Spinal cord (tissue), 10 donors: Measurements from ENCODE around the gene HIF1AN. TPM values are rescaled to one million over a fixed set of nuclear protein-coding genes. Genes with fewer than 3 reads are reported as not detected.

Source experiments
- DNase-seq, 6 donors: peaks; one replicate each; pipeline versions ENCODE4 v3.0.0 to v3.0.0-alpha.2; 2013 to 2015; ENCODE audit warnings: low spot score in 6 of 6, low read depth in 4 of 6
- H3K27ac ChIP-seq: one replicate; pipeline ENCODE4 v1.5.1; 2013; ENCODE audit warnings: low read depth, low read length, control low read depth
- H3K27me3 ChIP-seq: one replicate; pipeline ENCODE4 v1.6.1; 2013; ENCODE audit warnings: low read length; ENCODE audit not compliant: control insufficient read depth, insufficient read depth
- H3K36me3 ChIP-seq: one replicate; pipeline ENCODE4 v1.6.1; 2013; ENCODE audit warnings: low read length; ENCODE audit not compliant: control insufficient read depth, insufficient read depth
- H3K4me1 ChIP-seq: one replicate; pipeline ENCODE4 v1.6.1; 2013; ENCODE audit warnings: low read length; ENCODE audit not compliant: control insufficient read depth, insufficient read depth
- H3K4me3 ChIP-seq: one replicate; pipeline ENCODE4 v1.5.1; 2013; ENCODE audit warnings: low read depth, low read length, control low read depth
- H3K9me3 ChIP-seq: one replicate; pipeline ENCODE4 v1.6.1; 2013; ENCODE audit warnings: low read length; ENCODE audit not compliant: control insufficient read depth, insufficient read depth
- WGBS: methylation state at CpG from one replicate; pipeline ENCODE4 v1.1.5; 2013; ENCODE audit warnings: missing lambda C conversion rate; ENCODE audit not compliant: insufficient coverage; 5-methylcytosine and 5-hydroxymethylcytosine counted together
- polyA plus RNA-seq, 2 donors: library from polyadenylated mRNA; unstranded; fragments of 120-200 nt; gene quantifications; one replicate each; pipeline ENCODE4 v1.2.1, GENCODE V29; 2013; ENCODE audit not compliant: insufficient read length in 2 of 2
- total RNA-seq, 2 donors: library from RNA; depleted of rRNA in 1 of 2; stranded (reverse); fragments of 120-200 nt in 1 of 2; fragments of >200 nt in 1 of 2; gene quantifications; one replicate each; pipeline versions ENCODE4 v1.2.3 to v1.2.4, GENCODE V29; 2013 to 2014
- donor health status: healthy.

HIF1AN gene
- total and polyA plus RNA-seq, 4 donors = 12.0 to 32.9 (median 22.8) TPM

DNA sequence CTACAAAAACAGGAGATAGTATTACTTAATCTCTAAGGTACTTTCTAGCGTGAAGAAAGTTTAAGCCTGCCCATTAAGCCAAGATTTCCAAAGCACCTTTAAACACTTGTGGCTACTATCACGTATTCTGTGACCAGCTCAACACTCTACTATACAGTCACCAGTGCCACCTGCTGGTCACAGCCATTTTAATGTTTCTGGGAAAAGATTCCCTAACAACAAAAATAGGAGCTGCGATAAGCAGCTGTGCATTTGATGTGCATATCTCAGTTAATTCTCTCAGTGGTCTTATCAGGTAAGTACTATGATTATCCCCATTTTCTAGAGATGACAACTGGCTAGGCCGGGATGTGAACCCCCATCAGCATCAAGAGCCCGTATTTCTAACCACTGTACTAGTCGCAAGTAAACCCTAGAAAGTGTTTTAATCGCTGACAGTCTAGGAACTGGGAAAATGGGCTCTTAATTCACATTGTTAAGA, 16.9 kb upstream of the HIF1AN start:
- 13% methylated on average over 2 of the region's 7 CpGs for WGBS
- H3K9me3 ChIP-seq = no peaks in the 10 kb centered on the region
- peak overlapping the region; percentile 49 for H3K4me3 ChIP-seq
- DNase-seq = peak in 5 of 6 donors; percentile 54 to 95 (median 80)
- H3K27me3 ChIP-seq = no peaks in the 10 kb centered on the region
- H3K27ac ChIP-seq = peak overlapping the region; percentile 55
- peaks cover 13% of the 10 kb centered on the region for H3K36me3 ChIP-seq
- H3K4me1 ChIP-seq = peaks cover 9% of the 10 kb centered on the region

- H3K27ac ChIP-seq = peak within 1 kb of the TSS; percentile 55
- H3K27me3 ChIP-seq = no peaks in the 10 kb centered on the region
- peak within 1 kb of the TSS; percentile 49 for H3K4me3 ChIP-seq
- WGBS = under 1% methylated on average over 69 of the region's 72 CpGs
- DNase-seq = peak in 5 of 6 donors; percentile 24 to 81 (median 53)
- no peaks in the 10 kb centered on the region for H3K9me3 ChIP-seq
- H3K4me1 ChIP-seq = peaks cover 9% of the 10 kb centered on the region
- peaks cover 20% of the 10 kb centered on the region for H3K36me3 ChIP-seq
Measured at GRCh38 chr10:100519311-100520051, 16.3 kb upstream of the HIF1AN start, which contains the start of gene SEC31B. Gene SEC31B (minus strand): TSS chr10:100519861. CDS start chr10:100516952, 2,909 bp downstream.

- DNase-seq = no peak
- Histone ChIP-seq H3K9me3 (no peaks in the 10 kb centered on the region), H3K4me3 (no peak overlapping the region), H3K27ac (no peak overlapping the region), H3K4me1 (peaks cover 9% of the 10 kb centered on the region), H3K36me3 (peaks cover 25% of the 10 kb centered on the region), H3K27me3 (no peaks in the 10 kb centered on the region)
- WGBS = no CpG with 5 or more reads among the region's 3 CpGs
Measured at GRCh38 chr10:100520811-100521210, 14.9 kb upstream of the HIF1AN start.

- no peak overlapping the region for H3K4me3 ChIP-seq
- no peak overlapping the region for H3K27ac ChIP-seq
- no peaks in the 10 kb centered on the region for H3K27me3 ChIP-seq
- peaks cover 9% of the 10 kb centered on the region for H3K4me1 ChIP-seq
- no peaks in the 10 kb centered on the region for H3K9me3 ChIP-seq
- H3K36me3 ChIP-seq = peaks cover 37% of the 10 kb centered on the region
- no CpG with 5 or more reads among the region's 5 CpGs for WGBS
- DNase-seq = no peak
Measured at GRCh38 chr10:100522107-100522801, 13.5 kb upstream of the HIF1AN start.

DNA sequence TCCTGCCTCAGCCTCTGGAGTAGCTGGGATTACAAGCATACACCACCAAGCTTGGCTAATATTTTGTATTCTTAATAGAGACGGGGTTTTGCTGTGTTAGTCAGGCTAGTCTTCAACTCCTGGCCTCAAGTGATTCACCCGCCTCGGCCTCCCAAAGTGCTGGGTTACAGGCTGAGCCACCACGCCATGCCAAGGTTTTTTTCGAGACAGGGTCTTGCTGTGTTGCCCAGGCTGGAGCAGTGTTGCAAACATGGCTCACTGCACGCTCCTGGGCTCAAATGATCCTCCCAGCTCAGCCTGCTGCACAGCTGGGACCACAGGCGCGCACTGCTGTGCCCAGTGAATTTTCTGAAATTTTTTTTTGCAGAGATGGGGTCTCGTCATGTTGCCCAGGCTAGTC, 12.8 kb upstream of the HIF1AN start:
- H3K9me3 ChIP-seq = no peaks in the 10 kb centered on the region
- H3K36me3 ChIP-seq = peaks cover 41% of the 10 kb centered on the region
- no peak overlapping the region for H3K27ac ChIP-seq

GRCh38 chr10:100524206-100524605, 11.5 kb upstream of the HIF1AN start:
- no peak overlapping the region for H3K27ac ChIP-seq
- H3K4me1 ChIP-seq = peaks cover 13% of the 10 kb centered on the region
- DNase-seq = peak in 1 of 6 donors; percentile 84
- no peak overlapping the region for H3K4me3 ChIP-seq
- H3K9me3 ChIP-seq = no peaks in the 10 kb centered on the region
- whole genome bisulfite sequencing = 73% methylated on average over 3 of the region's 6 CpGs
- peaks cover 41% of the 10 kb centered on the region for H3K36me3 ChIP-seq
- no peaks in the 10 kb centered on the region for H3K27me3 ChIP-seq

More for the DNA sequence above, 12.8 kb upstream of the HIF1AN start:
- Histone ChIP-seq H3K4me3 (no peak overlapping the region), H3K27me3 (no peaks in the 10 kb centered on the region), H3K4me1 (peaks cover 12% of the 10 kb centered on the region)
- no peak for DNase-seq
- 98% methylated on average over 8 of the region's 9 CpGs for WGBS

- peak in 1 of 6 donors; percentile 52 for DNase-seq
- Histone ChIP-seq H3K4me1 (peaks cover 11% of the 10 kb centered on the region), H3K27ac (no peak overlapping the region), H3K36me3 (peaks cover 41% of the 10 kb centered on the region), H3K4me3 (no peak overlapping the region), H3K9me3 (no peaks in the 10 kb centered on the region), H3K27me3 (no peaks in the 10 kb centered on the region)
- 51% methylated on average over 2 of the region's 2 CpGs for WGBS
Measured at GRCh38 chr10:100524638-100525037, 11.1 kb upstream of the HIF1AN start.

DNA sequence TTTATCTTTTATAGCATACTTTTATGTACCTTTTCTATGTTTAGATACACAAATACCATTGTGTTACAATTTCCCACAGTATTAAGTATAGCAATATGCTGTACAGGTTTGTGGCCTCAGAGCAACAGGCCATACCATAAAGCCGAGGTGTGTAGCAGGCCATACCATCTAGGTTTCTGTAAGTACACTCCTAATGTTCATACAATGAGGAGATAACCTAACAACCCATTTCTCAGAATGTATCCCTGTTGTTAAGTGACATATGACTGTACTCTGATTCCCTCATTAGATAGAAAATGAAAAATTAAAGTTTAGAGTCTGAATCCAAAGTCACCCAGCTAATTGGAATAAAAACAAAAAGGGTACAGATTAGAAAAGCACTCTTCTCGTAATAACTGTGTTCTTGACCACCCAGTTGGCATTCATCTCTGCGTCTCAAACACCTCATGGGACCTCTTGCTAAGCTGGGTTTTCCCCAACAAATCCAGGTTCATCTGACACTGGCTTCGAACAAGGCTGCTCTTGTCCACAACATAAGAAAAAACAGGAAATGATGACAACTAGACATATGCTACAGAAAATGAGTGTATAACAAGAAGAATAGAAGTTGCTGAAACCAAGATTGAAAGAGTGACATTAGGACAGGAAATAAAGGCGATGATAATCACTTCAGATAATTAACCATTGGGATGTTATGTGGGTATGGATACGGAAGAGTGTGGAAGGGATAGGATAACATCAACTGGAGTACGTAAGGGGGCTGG, 7.4 kb upstream of the HIF1AN start:
- no peak for DNase-seq
- 33% methylated on average over 2 of the region's 7 CpGs for WGBS
- no peak overlapping the region for H3K27ac ChIP-seq

GRCh38 chr10:100528921-100529474, 6.7 kb upstream of the HIF1AN start:
- Histone ChIP-seq H3K4me3 (peak overlapping the region; percentile 96), H3K9me3 (no peaks in the 10 kb centered on the region), H3K4me1 (peaks cover 7% of the 10 kb centered on the region), H3K36me3 (peaks cover 32% of the 10 kb centered on the region), H3K27me3 (no peaks in the 10 kb centered on the region), H3K27ac (peak overlapping the region; percentile 84)
- DNase-seq = peak in 4 of 6 donors; percentile 6 to 91 (median 29)
- 2% methylated on average over 18 of the region's 18 CpGs for WGBS

More for the DNA sequence above, 7.4 kb upstream of the HIF1AN start:
- H3K27me3 ChIP-seq = no peaks in the 10 kb centered on the region
- peaks cover 7% of the 10 kb centered on the region for H3K4me1 ChIP-seq
- peaks cover 35% of the 10 kb centered on the region for H3K36me3 ChIP-seq
- H3K4me3 ChIP-seq = peak overlapping the region; percentile 96
- H3K9me3 ChIP-seq = no peaks in the 10 kb centered on the region
